ENCODE measurements around the gene FAM217B. TPM values are rescaled to one million over a fixed set of nuclear protein-coding genes. Genes with fewer than 3 reads are reported as not detected.

Gene FAM217B
- total RNA-seq: 3.8 and 3.9 TPM in 2 replicates

DNA sequence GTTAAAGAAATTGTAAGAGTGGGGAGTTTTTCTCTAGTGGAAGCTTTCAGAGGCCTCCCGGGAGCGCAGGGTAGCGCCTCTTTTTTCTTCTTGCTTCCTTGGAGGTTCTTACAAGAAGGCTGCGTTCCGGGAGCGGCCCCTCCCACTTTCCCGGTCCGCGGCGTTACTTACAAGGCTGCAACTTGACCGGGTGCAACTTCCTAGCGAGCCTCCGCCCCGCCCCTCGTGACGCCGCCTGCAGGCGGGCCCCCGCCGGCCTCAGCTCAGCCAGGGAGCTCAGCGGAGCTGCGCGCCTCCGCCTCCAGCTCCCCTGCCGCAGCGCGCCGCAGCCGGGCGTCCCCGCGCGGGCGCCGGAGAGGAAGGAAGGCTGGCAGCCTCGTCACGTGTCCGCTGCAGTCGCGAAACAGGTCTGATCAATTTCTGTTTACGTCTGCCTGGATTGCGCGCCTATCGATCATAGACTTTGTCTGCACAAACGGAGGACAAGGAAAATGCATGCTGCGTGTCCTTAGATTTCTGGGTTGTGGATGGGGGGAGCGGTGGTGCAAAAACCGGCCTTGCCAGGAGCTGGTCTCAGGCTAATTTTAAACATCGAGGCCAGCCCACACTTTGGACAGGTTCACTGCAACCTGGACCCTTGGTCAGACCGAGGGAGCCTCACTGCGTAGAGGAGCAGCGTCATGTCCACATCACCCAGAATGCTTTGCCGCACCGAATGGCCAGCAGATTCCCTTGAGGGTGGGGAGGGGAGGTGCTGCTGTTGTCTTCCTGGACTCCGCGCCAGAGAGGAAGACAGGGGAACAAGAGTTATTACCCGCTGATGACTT lies at the start of gene FAM217B, which contains the start of gene PPP1R3D:
TSS of gene FAM217B (plus strand) at position 261 of the 827 bp plus-strand sequence. CDS start 3,555 bp downstream, outside the sequence.
TSS of gene PPP1R3D (minus strand) at position 177 of the 827 bp plus-strand sequence. CDS start 374 bp downstream, outside the sequence.

DNA sequence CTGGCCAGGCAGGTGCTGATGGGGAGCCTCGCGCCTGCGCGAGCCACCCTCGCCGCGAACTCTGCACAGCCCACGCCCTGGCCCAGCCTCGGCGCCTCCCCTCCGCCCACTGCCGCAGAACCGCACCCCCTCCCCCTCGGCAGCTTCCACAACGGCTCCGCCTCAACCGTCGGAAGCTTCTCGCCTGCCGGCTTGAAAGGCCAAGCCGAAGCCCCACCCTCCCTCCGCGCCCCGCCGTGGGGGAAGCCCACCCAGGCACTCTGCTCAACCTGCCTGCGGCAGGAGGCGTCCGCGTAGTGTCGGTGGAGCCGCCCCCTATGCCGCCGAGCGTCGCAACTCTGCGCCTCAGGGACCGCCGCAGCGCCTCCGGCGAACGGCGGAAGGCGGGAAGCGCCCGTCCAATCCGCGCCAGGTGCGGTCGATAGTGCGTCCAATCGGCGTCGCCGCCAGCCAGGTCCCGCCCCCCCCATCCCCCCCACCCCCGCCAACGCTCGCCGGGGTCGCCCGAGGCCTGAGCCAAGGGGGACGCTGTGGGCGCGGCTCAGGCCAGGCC lies 6.8 kb upstream of the FAM217B start, which contains the start of gene SYCP2:
TSS of gene SYCP2 (minus strand) at position 342 of the 553 bp plus-strand sequence. CDS start 11,224 bp downstream, outside the sequence.

GRCh38 chr20:59958123-59958522 lies 17.9 kb downstream of the FAM217B start, which contains the start of gene CDH26:
Gene CDH26 (plus strand): TSS chr20:59958423. CDS start chr20:59958727, 304 bp downstream.

Other genes starting within 250 kb of the FAM217B start
- gene SYCP2, start 6.8 kb upstream of the FAM217B start, total RNA-seq: 0.44 and 0.50 TPM in 2 replicates
- 5.4 and 8.9 TPM in 2 replicates for gene PPP1R3D, start 84 bp upstream of the FAM217B start, total RNA-seq
- 0.50 TPM in 1 of 2 replicates, not detected in the other for gene CDH26, start 18.0 kb downstream of the FAM217B start, total RNA-seq